Measurements from ENCODE around the gene PIGM. TPM values are rescaled to one million over a fixed set of nuclear protein-coding genes. Genes with fewer than 3 reads are reported as not detected.

PIGM gene
- total and polyA plus RNA-seq, 2 experiments from 2014 or later, result 5.0 TPM

DNA sequence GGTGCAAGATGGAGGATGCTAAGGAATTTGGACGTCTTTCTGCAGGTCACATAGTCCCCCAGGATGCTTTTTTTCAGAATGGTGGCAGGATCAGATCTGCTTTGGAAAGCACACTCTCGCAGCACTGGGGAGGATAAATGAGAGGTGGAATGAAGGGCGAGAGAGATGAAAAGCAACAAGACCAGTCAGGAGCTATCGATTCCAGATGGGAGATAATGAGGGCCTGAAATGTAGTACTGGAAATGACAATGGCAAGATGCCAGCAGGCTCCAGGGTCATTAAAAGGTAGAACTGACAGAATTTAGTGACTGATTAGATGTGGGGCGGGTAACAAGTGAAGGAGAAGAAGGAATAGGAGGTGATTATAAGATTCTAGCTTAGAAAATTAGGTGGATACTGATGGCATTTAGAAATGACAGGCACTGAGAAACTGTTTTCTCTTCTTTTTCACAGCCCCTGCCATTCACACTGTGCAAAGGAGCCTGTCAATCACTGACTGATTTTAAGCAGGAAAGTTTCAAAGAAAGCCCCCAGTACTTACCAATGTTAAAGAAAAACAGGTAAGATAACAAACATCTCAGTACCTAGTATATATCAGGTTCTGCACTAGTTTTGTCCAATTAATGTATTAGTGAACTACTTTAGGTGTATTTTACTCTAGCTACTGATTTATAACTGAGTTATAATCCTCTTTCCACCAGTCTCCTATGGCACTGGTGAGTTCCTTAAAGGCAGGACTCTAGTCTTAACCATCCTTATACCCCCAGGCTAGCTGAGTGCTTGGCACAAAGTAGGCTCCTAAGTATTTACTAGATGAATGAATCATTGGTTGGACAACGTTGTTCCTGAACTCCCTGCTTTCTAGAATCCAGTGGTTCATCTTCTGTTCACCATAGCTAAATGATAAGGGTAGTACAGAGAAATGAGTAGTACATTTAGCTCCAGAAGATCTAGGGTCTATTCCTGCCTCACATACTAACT is 9.2 kb downstream of the PIGM start (continued):
- TF ChIP-seq, protein P1, sequence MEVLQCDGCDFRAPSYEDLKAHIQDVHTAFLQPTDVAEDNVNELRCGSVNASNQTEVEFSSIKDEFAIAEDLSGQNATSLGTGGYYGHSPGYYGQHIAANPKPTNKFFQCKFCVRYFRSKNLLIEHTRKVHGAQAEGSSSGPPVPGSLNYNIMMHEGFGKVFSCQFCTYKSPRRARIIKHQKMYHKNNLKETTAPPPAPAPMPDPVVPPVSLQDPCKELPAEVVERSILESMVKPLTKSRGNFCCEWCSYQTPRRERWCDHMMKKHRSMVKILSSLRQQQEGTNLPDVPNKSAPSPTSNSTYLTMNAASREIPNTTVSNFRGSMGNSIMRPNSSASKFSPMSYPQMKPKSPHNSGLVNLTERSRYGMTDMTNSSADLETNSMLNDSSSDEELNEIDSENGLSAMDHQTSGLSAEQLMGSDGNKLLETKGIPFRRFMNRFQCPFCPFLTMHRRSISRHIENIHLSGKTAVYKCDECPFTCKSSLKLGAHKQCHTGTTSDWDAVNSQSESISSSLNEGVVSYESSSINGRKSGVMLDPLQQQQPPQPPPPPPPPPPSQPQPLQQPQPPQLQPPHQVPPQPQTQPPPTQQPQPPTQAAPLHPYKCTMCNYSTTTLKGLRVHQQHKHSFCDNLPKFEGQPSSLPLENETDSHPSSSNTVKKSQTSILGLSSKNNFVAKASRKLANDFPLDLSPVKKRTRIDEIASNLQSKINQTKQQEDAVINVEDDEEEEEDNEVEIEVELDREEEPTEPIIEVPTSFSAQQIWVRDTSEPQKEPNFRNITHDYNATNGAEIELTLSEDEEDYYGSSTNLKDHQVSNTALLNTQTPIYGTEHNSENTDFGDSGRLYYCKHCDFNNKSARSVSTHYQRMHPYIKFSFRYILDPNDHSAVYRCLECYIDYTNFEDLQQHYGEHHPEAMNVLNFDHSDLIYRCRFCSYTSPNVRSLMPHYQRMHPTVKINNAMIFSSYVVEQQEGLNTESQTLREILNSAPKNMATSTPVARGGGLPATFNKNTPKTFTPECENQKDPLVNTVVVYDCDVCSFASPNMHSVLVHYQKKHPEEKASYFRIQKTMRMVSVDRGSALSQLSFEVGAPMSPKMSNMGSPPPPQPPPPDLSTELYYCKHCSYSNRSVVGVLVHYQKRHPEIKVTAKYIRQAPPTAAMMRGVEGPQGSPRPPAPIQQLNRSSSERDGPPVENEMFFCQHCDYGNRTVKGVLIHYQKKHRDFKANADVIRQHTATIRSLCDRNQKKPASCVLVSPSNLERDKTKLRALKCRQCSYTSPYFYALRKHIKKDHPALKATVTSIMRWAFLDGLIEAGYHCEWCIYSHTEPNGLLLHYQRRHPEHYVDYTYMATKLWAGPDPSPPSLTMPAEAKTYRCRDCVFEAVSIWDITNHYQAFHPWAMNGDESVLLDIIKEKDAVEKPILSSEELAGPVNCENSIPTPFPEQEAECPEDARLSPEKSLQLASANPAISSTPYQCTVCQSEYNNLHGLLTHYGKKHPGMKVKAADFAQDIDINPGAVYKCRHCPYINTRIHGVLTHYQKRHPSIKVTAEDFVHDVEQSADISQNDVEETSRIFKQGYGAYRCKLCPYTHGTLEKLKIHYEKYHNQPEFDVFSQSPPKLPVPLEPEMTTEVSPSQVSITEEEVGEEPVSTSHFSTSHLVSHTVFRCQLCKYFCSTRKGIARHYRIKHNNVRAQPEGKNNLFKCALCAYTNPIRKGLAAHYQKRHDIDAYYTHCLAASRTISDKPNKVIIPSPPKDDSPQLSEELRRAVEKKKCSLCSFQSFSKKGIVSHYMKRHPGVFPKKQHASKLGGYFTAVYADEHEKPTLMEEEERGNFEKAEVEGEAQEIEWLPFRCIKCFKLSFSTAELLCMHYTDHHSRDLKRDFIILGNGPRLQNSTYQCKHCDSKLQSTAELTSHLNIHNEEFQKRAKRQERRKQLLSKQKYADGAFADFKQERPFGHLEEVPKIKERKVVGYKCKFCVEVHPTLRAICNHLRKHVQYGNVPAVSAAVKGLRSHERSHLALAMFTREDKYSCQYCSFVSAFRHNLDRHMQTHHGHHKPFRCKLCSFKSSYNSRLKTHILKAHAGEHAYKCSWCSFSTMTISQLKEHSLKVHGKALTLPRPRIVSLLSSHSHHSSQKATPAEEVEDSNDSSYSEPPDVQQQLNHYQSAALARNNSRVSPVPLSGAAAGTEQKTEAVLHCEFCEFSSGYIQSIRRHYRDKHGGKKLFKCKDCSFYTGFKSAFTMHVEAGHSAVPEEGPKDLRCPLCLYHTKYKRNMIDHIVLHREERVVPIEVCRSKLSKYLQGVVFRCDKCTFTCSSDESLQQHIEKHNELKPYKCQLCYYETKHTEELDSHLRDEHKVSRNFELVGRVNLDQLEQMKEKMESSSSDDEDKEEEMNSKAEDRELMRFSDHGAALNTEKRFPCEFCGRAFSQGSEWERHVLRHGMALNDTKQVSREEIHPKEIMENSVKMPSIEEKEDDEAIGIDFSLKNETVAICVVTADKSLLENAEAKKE (CRISPR knock-in tag; IDR thresholded peaks at IDR 0.05), result no peak

DNA sequence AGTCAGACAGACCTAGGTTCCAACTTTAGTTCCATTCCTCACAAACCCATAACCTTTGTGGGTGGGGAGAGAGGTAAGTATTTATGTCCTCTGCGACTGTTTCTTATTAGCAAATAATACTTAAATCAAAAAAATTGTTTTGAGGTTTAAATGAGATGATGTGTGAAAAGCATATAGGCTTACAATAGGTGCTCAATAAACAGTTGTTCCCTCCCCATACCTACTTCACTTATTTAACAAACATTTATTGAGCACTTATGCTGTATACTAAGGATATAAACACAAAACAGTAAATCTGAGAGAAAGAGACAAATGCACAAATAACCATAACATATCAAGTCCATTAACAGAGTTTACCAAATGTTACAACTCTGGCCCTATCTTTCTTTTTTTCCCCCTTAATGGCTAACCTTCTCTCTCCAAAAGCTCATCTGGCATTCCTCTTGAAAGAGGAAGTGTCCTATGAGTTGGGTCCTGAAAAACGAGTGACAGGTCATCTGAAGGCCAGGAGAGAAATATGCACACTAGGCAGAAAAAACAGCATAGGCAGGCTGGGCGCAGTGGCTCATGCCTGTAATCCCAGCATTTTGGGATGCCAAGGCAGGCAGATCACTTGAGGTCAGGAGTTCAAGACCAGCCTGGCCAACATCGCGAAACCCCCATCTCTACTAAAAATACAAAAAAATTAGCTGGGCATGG is 10.3 kb downstream of the PIGM start:
- H4K20me1 ChIP-seq (replicated peaks; ENCODE audit: insufficient read depth), result no peaks in the 10 kb centered on the region
- DNase-seq (ENCODE audit: low spot score) (no peak), ATAC-seq (no peak)
- Mint-ChIP-seq H3K27ac (no peak overlapping the region), H3K4me1 (0 out of 3 replicates have a peak, but pooled peaks cover 3% of the 10 kb centered on the region), H3K9me3 (no peaks in the 10 kb centered on the region), H3K27me3 (ENCODE audit: insufficient read depth, low read depth, poor library complexity) (no peaks in the 10 kb centered on the region), H3K4me3 (no peak overlapping the region), H3K36me3 (ENCODE audit: low read depth) (no peaks in the 10 kb centered on the region)
- H3K36me3 ChIP-seq (ENCODE audit: insufficient read depth), result no peaks in the 10 kb centered on the region
- no peak overlapping the region for H3K4me2 ChIP-seq
- no peaks in the 10 kb centered on the region for H3K79me2 ChIP-seq (replicated peaks; ENCODE audit: insufficient read depth)
- no peak overlapping the region for H2AFZ ChIP-seq
- no peaks in the 10 kb centered on the region for H3K9me2 ChIP-seq (ENCODE audit: insufficient read depth)
- H3K4me3 ChIP-seq, result no peak overlapping the region
- TF ChIP-seq JUNB (IDR thresholded peaks at IDR 0.05; ENCODE audit: unreplicated experiment), result no peak
- TF ChIP-seq, protein P2, sequence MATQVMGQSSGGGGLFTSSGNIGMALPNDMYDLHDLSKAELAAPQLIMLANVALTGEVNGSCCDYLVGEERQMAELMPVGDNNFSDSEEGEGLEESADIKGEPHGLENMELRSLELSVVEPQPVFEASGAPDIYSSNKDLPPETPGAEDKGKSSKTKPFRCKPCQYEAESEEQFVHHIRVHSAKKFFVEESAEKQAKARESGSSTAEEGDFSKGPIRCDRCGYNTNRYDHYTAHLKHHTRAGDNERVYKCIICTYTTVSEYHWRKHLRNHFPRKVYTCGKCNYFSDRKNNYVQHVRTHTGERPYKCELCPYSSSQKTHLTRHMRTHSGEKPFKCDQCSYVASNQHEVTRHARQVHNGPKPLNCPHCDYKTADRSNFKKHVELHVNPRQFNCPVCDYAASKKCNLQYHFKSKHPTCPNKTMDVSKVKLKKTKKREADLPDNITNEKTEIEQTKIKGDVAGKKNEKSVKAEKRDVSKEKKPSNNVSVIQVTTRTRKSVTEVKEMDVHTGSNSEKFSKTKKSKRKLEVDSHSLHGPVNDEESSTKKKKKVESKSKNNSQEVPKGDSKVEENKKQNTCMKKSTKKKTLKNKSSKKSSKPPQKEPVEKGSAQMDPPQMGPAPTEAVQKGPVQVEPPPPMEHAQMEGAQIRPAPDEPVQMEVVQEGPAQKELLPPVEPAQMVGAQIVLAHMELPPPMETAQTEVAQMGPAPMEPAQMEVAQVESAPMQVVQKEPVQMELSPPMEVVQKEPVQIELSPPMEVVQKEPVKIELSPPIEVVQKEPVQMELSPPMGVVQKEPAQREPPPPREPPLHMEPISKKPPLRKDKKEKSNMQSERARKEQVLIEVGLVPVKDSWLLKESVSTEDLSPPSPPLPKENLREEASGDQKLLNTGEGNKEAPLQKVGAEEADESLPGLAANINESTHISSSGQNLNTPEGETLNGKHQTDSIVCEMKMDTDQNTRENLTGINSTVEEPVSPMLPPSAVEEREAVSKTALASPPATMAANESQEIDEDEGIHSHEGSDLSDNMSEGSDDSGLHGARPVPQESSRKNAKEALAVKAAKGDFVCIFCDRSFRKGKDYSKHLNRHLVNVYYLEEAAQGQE (IDR thresholded peaks at IDR 0.05; ENCODE audit: unreplicated experiment), result no peak
- TF ChIP-seq, protein P3, sequence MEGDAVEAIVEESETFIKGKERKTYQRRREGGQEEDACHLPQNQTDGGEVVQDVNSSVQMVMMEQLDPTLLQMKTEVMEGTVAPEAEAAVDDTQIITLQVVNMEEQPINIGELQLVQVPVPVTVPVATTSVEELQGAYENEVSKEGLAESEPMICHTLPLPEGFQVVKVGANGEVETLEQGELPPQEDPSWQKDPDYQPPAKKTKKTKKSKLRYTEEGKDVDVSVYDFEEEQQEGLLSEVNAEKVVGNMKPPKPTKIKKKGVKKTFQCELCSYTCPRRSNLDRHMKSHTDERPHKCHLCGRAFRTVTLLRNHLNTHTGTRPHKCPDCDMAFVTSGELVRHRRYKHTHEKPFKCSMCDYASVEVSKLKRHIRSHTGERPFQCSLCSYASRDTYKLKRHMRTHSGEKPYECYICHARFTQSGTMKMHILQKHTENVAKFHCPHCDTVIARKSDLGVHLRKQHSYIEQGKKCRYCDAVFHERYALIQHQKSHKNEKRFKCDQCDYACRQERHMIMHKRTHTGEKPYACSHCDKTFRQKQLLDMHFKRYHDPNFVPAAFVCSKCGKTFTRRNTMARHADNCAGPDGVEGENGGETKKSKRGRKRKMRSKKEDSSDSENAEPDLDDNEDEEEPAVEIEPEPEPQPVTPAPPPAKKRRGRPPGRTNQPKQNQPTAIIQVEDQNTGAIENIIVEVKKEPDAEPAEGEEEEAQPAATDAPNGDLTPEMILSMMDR (conservative IDR thresholded peaks at IDR 0.05; ENCODE audit: low read depth in 2 of 2), result no peak
- H3K27me3 ChIP-seq (ENCODE audit: insufficient read depth), result no peaks in the 10 kb centered on the region
- no peaks in the 10 kb centered on the region for H3K4me1 ChIP-seq (ENCODE audit: insufficient read depth)
- no peak overlapping the region for H3K27ac ChIP-seq (ENCODE audit: low read depth)
- H3F3A ChIP-seq (replicated peaks; ENCODE audit: low read depth), result no peaks in the 10 kb centered on the region

Data from GM23338 (cell line).